H4 (cell line): ENCODE data around the gene SMARCD3. TPM values are rescaled to one million over a fixed set of nuclear protein-coding genes. Genes with fewer than 3 reads are reported as not detected.
A peak's percentile ranks its signal among the peaks of the same experiment; 100 is the strongest.

Source experiments
- DNase-seq: peaks from one replicate; pipeline ENCODE4 v3.0.0-alpha.2; 2015; ENCODE audit warnings: low spot score
- total RNA-seq: library from RNA; depleted of rRNA; stranded (reverse); fragments of >200 nt; shearing (Covaris generic); gene quantifications from 2 replicates; pipeline ENCODE4 v1.2.3, GENCODE V29; 2014

The SMARCD3 gene
- total RNA-seq, 1 experiment from 2014 or later: 35.5 TPM

- no peak for DNase-seq
Observed at GRCh38 chr7:151237244-151238189, 11.0 kb downstream of the SMARCD3 start.

GRCh38 chr7:151236406-151236805, 12.1 kb downstream of the SMARCD3 start:
- no peak for DNase-seq

- no peak for DNase-seq
Observed at GRCh38 chr7:151235091-151235787, 13.3 kb downstream of the SMARCD3 start.

- DNase-seq: no peak
Observed at GRCh38 chr7:151233804-151234203, 14.7 kb downstream of the SMARCD3 start.

GRCh38 chr7:151232917-151233701, 15.4 kb downstream of the SMARCD3 start:
- peak; percentile 64 for DNase-seq

GRCh38 chr7:151232091-151232916, 16.2 kb downstream of the SMARCD3 start, which contains the start of gene CHPF2:
CHPF2 (plus strand) TSS chr7:151232483; CDS start chr7:151234012, 1,529 bp downstream.
- DNase-seq: peak; percentile 86

- DNase-seq: no peak
Observed at GRCh38 chr7:151231080-151231479, 17.4 kb downstream of the SMARCD3 start.

GRCh38 chr7:151229249-151229648, 19.2 kb downstream of the SMARCD3 start:
- no peak for DNase-seq

GRCh38 chr7:151228024-151228866, 20.2 kb downstream of the SMARCD3 start:
- DNase-seq: no peak

GRCh38 chr7:151226875-151227782, 21.4 kb downstream of the SMARCD3 start, which contains the start of gene ABCF2:
ABCF2 (minus strand) TSS chr7:151227205; CDS start chr7:151226458, 747 bp downstream.
- DNase-seq: peak; percentile 99

- DNase-seq: no peak
Observed at GRCh38 chr7:151226560-151226874, 22.0 kb downstream of the SMARCD3 start.

- no peak for DNase-seq
Observed at GRCh38 chr7:151225948-151226510, 22.5 kb downstream of the SMARCD3 start.

GRCh38 chr7:151223728-151224127, 24.8 kb downstream of the SMARCD3 start:
- no peak for DNase-seq

- no peak for DNase-seq
Observed at GRCh38 chr7:151218170-151218569, 30.3 kb downstream of the SMARCD3 start.

- DNase-seq: no peak
Observed at GRCh38 chr7:151215396-151215795, 33.1 kb downstream of the SMARCD3 start.

- DNase-seq: no peak
Observed at GRCh38 chr7:151213826-151214225, 34.7 kb downstream of the SMARCD3 start.

GRCh38 chr7:151212626-151213025, 35.9 kb downstream of the SMARCD3 start:
- DNase-seq: no peak

- no peak for DNase-seq
Observed at GRCh38 chr7:151211155-151211772, 37.2 kb downstream of the SMARCD3 start.
